Measurements from ENCODE around the gene C11orf21.

The C11orf21 gene

DNA sequence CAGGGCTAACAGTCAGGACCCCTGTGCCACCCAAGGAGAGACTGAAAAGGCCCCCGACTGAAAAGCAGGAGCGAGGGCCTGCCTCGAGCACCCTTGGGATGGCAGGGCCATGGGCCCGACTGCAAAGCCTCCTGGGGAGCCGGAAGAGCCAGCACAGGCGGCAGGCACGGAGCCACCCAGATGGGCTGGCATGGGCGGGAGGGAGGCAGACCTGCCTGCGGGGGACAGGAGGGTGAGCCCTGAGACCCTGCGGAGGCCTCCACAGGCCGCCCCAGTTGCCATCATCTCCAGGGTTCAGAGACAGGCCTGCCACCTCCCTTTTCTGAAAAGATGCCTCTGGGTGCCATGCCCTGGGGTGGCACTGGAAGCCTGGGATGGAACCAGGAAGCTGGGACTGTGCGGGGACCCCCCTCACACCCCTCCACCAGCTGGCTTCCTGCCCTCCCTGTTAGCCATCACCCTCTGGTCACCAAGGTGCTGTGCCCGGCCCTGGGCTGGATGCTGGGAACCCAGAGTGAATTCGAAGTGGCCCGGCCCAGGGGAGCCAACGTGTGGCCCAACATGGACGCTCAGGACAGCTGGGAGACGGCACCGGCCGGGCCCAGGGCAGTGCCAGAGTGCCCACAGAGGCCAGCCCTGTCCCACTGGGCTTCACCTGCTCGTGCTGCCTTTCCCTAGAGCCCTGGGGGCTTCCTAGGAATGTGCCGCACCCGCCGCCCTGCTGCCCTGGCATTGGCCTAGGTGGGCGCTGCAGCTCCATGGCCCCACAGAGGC is 13.9 kb upstream of the C11orf21 start:
- no peak for ATAC-seq
- Mint-ChIP-seq H3K9me3 (no peaks in the 10 kb centered on the region), H3K4me1 (no peaks in the 10 kb centered on the region), H3K27ac (no peak overlapping the region), H3K27me3 (peaks cover 37% of the 10 kb centered on the region), H3K4me3 (no peak overlapping the region), H3K36me3 (no peaks in the 10 kb centered on the region)

DNA sequence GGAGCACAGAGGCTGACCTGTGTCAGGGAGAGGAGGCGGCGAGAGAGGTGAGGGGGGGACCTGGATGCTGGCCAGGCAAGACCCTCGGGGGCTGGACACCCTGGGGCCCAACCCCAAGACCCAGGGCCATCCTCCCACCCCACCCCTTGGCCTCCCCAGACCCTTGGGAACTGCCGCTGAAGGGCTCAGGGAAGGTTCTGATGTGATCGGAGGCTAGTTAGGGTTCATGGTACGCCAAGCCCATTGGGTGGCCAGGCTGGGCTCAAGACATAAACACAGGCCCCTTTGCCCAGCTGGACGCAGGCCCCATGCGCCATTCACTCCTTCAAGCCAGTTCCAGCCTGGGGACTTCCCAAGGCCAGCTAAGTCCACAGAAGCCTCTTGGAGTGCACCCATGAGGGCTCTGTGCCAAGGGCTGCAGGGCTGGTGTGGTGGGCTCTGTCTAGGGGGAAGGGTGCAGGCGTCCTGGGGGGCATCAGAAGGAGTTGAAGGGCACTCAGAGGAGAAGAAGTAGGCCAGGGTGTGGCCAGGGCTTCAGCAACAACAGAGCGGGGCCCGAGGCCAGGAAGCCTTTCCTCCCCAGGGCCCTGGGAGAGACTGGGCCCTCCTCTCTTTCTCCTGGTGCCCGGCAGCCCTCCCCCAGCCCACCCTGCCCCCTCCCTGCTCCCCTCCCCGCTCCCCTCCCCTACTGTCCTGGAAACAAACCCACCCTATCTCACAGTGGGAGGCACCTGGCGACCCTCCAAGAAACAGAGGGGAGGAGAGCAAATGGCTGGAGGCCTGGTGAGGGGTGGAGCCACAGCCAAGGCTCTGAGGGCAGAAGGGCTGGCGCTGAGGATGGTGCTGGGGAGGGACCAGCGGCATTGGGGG is 13.0 kb upstream of the C11orf21 start:
- no peaks in the 10 kb centered on the region for H3K36me3 Mint-ChIP-seq
- peaks cover 29% of the 10 kb centered on the region for H3K27me3 Mint-ChIP-seq
- no peak overlapping the region for H3K4me3 Mint-ChIP-seq
- H3K4me1 Mint-ChIP-seq = no peaks in the 10 kb centered on the region
- no peak overlapping the region for H3K27ac Mint-ChIP-seq
- H3K9me3 Mint-ChIP-seq = no peaks in the 10 kb centered on the region
- ATAC-seq = no peak

GRCh38 chr11:2314136-2314524 is 12.4 kb upstream of the C11orf21 start:
- Mint-ChIP-seq H3K27ac (no peak overlapping the region), H3K4me1 (no peaks in the 10 kb centered on the region), H3K27me3 (peaks cover 27% of the 10 kb centered on the region), H3K36me3 (no peaks in the 10 kb centered on the region), H3K4me3 (no peak overlapping the region), H3K9me3 (no peaks in the 10 kb centered on the region)
- ATAC-seq = no peak

DNA sequence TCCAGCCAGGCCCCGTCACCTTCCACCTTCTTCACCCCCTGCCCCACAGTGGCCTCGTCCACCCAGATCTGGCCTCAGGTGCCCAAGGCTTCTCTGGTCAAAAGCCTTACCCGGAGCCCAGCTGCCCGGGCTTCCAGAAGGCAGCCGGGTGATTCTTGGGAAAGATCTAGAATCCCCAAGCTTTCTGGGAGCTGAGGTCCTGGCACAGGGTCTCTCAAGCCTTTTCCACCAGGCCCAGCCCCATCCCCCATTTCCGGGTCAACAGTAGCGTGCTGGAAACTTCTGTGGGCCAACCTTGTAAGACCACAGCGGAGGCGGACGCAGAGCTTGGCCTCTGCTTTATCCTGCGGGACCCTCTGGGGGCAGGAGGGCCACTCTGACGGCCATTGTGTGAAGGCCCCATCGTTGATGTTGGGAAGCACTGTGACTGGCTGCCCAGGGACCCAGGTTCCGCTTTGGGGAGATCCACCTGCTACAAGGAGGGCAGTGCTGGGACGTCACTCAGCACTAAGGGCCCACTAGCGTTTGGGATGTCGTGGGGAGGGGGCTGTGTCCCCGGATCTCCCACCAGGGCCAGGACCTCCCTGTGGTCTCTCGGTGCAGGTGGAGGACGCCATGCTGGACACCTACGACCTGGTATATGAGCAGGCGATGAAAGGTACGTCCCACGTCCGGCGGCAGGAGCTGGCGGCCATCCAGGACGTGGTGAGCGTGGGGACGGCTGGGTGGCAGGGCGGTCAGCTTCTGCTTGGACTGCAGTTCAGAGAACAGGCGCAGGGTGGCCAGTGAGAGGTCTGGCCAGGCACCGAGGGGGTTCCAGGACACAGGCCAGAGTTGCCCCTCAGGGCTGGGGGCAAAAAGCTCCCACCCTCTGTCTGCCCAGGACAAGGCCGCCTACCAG is 11.6 kb upstream of the C11orf21 start:
- Mint-ChIP-seq H3K4me1 (no peaks in the 10 kb centered on the region), H3K36me3 (no peaks in the 10 kb centered on the region), H3K27me3 (peaks cover 27% of the 10 kb centered on the region), H3K4me3 (no peak overlapping the region), H3K27ac (no peak overlapping the region), H3K9me3 (no peaks in the 10 kb centered on the region)
- ATAC-seq = no peak

DNA sequence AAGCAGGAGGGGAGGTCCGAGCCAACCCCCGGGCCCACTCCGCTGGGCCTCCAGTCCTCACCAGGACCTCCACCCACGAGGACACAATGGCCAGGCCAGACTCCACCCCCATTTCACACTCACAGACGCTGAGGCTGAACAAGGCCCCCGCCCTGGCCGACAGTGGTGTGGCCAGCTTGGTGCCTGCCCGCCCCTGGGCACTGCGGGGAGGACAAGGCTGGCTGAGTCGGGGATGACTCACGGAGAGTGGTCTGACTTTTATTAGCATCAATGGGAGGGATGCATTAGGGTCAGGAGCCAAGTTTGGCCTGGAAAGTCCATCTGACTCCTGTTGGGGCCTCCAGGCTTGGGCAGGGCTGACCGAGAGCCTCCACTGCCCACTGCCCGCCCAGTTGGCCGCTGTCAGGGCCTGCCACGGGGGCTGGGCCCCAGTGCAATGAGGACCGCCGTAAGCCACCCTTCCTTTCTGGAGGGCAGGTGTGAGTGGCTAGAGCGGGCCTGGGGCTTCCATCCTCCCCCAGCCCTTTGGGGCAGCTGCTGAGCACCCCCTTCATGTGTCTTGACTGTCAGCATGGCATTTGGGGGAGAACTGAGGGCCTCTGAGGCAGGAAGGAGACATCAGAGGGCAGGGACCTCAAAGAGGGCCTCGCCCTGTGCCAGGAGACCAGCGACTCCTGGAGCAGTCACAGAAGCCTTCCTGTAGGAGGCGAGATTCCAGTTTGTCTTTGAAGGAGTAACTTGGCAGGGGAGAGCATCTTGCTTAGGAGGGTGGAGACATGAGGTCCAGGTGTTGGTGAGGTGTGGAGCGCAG is 10.7 kb upstream of the C11orf21 start:
- Mint-ChIP-seq H3K9me3 (no peaks in the 10 kb centered on the region), H3K27ac (no peak overlapping the region), H3K4me3 (no peak overlapping the region), H3K27me3 (peaks cover 27% of the 10 kb centered on the region), H3K4me1 (no peaks in the 10 kb centered on the region), H3K36me3 (no peaks in the 10 kb centered on the region)
- no peak for ATAC-seq

DNA sequence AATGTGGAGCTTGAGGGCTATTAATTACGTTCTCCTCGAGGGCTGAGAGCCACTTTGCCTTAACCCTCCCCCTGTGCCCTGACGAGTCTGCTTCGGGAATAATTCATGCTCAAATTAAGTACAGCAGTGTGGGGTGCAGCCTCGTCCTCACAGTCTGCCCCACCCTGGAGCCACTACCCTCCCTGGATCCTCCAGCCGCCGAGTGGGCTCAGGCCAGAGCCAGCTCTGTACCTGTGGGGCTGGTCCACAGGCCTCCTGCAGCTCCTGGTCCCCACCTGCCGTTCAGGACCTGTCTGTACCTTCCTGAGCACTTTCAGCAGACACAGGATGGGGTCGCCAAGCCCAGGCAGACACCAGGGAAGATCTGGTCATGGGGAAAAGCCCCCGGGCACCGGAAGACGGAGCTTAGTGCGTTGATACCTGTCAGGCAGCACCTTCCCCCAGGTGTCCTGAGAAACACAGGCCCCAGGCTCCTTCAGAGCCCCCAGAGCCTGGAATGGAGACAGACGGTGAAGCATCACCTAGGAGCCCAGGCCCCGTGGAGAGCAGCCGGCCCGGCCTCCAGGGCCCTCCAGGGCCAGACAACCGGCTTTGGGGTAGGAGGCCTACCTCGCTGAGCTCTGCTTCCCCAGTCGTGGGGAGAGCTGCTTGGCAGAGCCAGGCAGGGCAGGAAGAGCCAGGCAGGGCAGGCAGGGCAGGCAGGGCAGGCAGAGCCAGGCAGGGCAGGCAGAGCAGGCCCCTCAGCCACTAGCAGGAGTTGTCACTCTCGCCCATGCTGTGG is 9.8 kb upstream of the C11orf21 start:
- peaks cover 28% of the 10 kb centered on the region for H3K27me3 Mint-ChIP-seq
- peaks cover under 1% of the 10 kb centered on the region for H3K36me3 Mint-ChIP-seq
- H3K9me3 Mint-ChIP-seq = no peaks in the 10 kb centered on the region
- H3K4me3 Mint-ChIP-seq = no peak overlapping the region
- no peak for ATAC-seq
- no peak overlapping the region for H3K27ac Mint-ChIP-seq
- peaks cover 3% of the 10 kb centered on the region for H3K4me1 Mint-ChIP-seq

- Mint-ChIP-seq H3K4me3 (no peak overlapping the region), H3K36me3 (peaks cover 5% of the 10 kb centered on the region), H3K9me3 (no peaks in the 10 kb centered on the region), H3K27me3 (peaks cover 35% of the 10 kb centered on the region), H3K27ac (no peak overlapping the region), H3K4me1 (peaks cover 9% of the 10 kb centered on the region)
- ATAC-seq = no peak
These were observed 9.2 kb upstream of the C11orf21 start for GRCh38 chr11:2310786-2311352.

- Mint-ChIP-seq H3K36me3 (peaks cover 5% of the 10 kb centered on the region), H3K4me3 (no peak overlapping the region), H3K27me3 (peaks cover 34% of the 10 kb centered on the region), H3K4me1 (peaks cover 16% of the 10 kb centered on the region), H3K27ac (no peak overlapping the region), H3K9me3 (no peaks in the 10 kb centered on the region)
- no peak for ATAC-seq
These were observed 8.5 kb upstream of the C11orf21 start for GRCh38 chr11:2310073-2310785.

DNA sequence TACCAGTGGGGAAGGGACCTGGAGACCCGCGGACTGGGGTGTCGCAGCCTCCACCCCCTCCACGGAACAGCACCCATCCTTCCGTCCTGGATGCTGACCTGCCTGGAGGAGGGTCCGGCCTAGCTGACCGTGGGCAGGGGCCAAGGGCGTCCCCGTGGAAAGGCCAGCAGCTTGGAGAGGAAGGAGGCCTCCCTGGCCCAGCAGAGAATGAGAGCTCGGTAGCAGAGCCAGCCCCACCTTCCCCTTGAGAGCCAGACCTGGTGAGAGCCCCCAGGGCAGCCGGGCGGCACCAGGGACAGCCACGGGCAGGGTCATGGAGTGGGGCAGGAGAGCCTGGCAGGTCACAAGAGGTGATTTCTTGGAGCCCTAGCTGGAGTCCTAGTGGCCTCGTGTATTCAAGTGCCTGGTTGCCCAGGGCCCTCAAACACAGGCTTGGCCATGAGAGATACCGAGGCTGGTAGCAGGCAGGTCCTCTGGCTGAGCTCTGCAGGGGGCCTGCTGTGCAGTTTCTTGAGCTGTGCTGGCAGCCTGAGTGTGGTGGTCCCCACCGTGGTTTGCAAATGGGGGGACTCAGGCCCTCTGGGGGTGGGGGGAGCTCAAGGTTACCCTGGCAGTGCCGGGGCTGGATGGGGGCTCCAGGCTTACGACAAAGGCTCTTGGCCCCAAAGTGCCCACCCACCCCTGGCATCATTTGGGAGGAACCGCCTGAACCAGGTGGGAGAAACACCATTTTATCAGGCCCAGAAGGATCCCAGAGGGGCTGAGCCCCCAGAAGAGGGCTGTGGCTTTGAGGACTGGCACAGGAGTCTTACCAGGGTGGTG is 7.7 kb upstream of the C11orf21 start:
- no peaks in the 10 kb centered on the region for H3K9me3 Mint-ChIP-seq
- no peak for ATAC-seq
- peaks cover 26% of the 10 kb centered on the region for H3K27me3 Mint-ChIP-seq
- H3K36me3 Mint-ChIP-seq = peaks cover 5% of the 10 kb centered on the region
- no peak overlapping the region for H3K27ac Mint-ChIP-seq
- H3K4me1 Mint-ChIP-seq = peaks cover 22% of the 10 kb centered on the region
- H3K4me3 Mint-ChIP-seq = no peak overlapping the region

- no peak overlapping the region for H3K4me3 Mint-ChIP-seq
- H3K4me1 Mint-ChIP-seq = peaks cover 22% of the 10 kb centered on the region
- no peak for ATAC-seq
- no peak overlapping the region for H3K27ac Mint-ChIP-seq
- no peaks in the 10 kb centered on the region for H3K9me3 Mint-ChIP-seq
- peaks cover 5% of the 10 kb centered on the region for H3K36me3 Mint-ChIP-seq
- peaks cover 22% of the 10 kb centered on the region for H3K27me3 Mint-ChIP-seq
These were observed 7.0 kb upstream of the C11orf21 start for GRCh38 chr11:2308713-2309112.

GRCh38 chr11:2307501-2308331 is 6.0 kb upstream of the C11orf21 start:
- Mint-ChIP-seq H3K36me3 (peaks cover 5% of the 10 kb centered on the region), H3K4me1 (peaks cover 25% of the 10 kb centered on the region), H3K27ac (no peak overlapping the region), H3K9me3 (no peaks in the 10 kb centered on the region), H3K27me3 (peaks cover 15% of the 10 kb centered on the region), H3K4me3 (no peak overlapping the region)
- ATAC-seq = no peak
